ENCODE results near the gene KCNJ9.

KCNJ9 gene

GRCh38 chr1:160081261-160081936, at the start of gene KCNJ9:
Gene KCNJ9 (plus strand): TSS chr1:160081538. CDS start chr1:160084031, 2,493 bp downstream.
- TF ChIP-seq GATA3 (IDR thresholded peaks at IDR 0.05; ENCODE audit: low read depth, low read length) (no peak), GATA2 (IDR thresholded peaks at IDR 0.05; ENCODE audit: low read depth, low read length) (no peak; the same call in 1 of the 2 replicates)

DNA sequence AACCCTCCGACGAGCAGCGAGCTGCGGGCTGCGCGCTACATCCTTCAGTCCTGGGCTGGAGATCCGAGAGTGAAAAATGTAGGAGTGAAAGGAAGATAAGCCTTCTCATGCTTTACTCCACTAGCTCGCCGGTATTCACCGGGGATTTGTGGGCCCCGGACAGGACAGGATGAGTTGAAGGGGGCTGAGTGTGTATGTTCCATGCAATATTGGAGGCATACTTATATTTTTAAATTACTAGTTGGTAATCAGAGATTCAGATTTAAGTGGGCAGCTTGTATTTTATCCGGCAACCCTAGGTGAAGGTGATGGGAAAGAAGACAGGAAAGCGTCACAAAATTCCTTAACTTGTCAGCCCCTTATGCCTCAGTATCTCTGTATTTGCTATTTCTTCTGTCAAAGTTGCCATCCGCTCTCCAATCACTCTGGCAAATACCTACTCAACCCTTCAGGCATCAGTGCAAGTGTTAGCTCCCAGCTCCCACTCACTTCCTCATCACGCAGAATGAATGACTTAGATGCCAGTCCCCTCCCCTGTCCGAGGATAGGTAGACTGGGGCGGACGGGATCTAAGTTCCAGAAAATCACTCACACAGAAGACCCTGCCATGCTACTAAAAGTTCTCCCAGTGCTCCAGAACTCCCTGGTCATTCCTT, 49.0 kb upstream of the KCNJ9 start:
- TF ChIP-seq GATA2 (IDR thresholded peaks at IDR 0.05; ENCODE audit: low read depth, low read length) (no peak), GATA3 (IDR thresholded peaks at IDR 0.05; ENCODE audit: low read depth, low read length) (no peak)

DNA sequence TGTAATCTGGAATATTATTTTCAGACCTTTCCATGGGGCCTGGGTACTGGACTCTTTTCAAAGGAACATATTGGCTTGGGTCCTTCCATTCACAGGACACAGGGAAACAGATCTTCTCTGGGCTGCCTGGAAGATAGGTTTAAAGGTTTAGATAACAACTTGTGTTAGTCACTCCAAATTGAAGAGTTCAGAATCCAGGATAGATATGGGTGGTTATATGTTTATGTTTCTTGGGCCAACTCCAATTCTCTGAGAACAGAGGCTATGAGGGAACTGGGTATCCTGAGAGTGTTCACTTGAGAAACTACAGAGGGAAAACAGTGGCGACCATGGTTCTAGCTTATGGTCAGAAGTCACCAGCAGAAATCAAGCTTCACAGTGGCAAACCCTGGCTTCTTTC, 40.9 kb upstream of the KCNJ9 start:
- TF ChIP-seq GATA3 (IDR thresholded peaks at IDR 0.05; ENCODE audit: low read depth, low read length) (no peak), GATA2 (IDR thresholded peaks at IDR 0.05; ENCODE audit: low read depth, low read length) (no peak)

GRCh38 chr1:160043543-160043942, 37.8 kb upstream of the KCNJ9 start:
- TF ChIP-seq GATA2 (IDR thresholded peaks at IDR 0.05; ENCODE audit: low read depth, low read length) (no peak), GATA3 (IDR thresholded peaks at IDR 0.05; ENCODE audit: low read depth, low read length) (no peak)

GRCh38 chr1:160045653-160046052, 35.7 kb upstream of the KCNJ9 start:
- no peak for TF ChIP-seq GATA3 (IDR thresholded peaks at IDR 0.05; ENCODE audit: low read depth, low read length)
- no peak for TF ChIP-seq GATA2 (IDR thresholded peaks at IDR 0.05; ENCODE audit: low read depth, low read length)

- peak; percentile 80 for TF ChIP-seq GATA2 (IDR thresholded peaks at IDR 0.05; ENCODE audit: low read depth, low read length)
- no peak for TF ChIP-seq GATA3 (IDR thresholded peaks at IDR 0.05; ENCODE audit: low read depth, low read length)
These were observed 34.7 kb upstream of the KCNJ9 start for GRCh38 chr1:160046494-160047110.

GRCh38 chr1:160047111-160047991, 34.0 kb upstream of the KCNJ9 start:
- TF ChIP-seq GATA2 (IDR thresholded peaks at IDR 0.05; ENCODE audit: low read depth, low read length) (no peak), GATA3 (IDR thresholded peaks at IDR 0.05; ENCODE audit: low read depth, low read length) (no peak)

DNA sequence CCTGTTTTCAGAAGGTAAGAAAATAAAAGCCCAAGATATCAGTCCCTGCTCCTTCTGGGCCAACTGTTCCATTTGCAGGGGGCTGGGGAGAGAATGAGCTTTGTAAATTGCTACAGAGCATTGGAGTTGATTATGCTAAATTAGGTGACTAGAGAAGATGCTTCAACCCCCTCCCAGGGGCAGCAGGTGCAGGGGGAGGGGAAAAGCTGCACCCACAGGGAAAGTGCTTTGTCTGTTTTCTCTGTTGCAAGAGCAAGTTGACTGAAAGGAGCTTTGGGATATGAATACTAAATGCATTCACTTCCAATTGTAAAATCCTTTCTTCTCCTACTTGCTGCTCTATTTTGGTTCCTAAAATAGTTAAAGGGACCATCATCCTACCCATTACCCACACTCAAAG, 33.0 kb upstream of the KCNJ9 start:
- TF ChIP-seq GATA2 (IDR thresholded peaks at IDR 0.05; ENCODE audit: low read depth, low read length) = no peak
- TF ChIP-seq GATA3 (IDR thresholded peaks at IDR 0.05; ENCODE audit: low read depth, low read length) = no peak

DNA sequence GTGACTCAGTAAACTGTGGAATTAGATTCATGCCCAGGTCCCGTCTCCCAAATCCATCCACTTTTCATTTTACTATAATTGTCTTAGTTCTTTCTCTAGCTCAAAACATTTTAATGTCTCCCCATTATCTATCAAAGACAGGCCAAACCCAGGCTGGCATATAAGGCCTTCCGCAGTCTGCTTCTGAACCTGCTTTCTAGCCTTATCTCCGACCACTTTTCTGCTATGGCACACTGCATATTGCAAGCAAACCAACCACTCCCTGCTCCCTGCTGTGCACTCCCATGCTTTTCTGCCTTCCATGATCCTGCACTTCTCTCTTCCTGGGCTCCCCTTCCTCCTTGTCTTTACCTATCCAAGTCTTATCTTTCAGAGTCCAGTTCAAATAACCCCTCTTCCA, 32.2 kb upstream of the KCNJ9 start:
- TF ChIP-seq GATA2 (IDR thresholded peaks at IDR 0.05; ENCODE audit: low read depth, low read length) (no peak), GATA3 (IDR thresholded peaks at IDR 0.05; ENCODE audit: low read depth, low read length) (no peak)

GRCh38 chr1:160050619-160051018, 30.7 kb upstream of the KCNJ9 start:
- no peak for TF ChIP-seq GATA2 (IDR thresholded peaks at IDR 0.05; ENCODE audit: low read depth, low read length)
- no peak for TF ChIP-seq GATA3 (IDR thresholded peaks at IDR 0.05; ENCODE audit: low read depth, low read length)

- no peak for TF ChIP-seq GATA2 (IDR thresholded peaks at IDR 0.05; ENCODE audit: low read depth, low read length)
These were observed 28.4 kb upstream of the KCNJ9 start for GRCh38 chr1:160052936-160053335.

- TF ChIP-seq GATA2 (IDR thresholded peaks at IDR 0.05; ENCODE audit: low read depth, low read length) (no peak), GATA3 (IDR thresholded peaks at IDR 0.05; ENCODE audit: low read depth, low read length) (no peak)
These were observed 27.6 kb upstream of the KCNJ9 start for GRCh38 chr1:160053548-160054365.

DNA sequence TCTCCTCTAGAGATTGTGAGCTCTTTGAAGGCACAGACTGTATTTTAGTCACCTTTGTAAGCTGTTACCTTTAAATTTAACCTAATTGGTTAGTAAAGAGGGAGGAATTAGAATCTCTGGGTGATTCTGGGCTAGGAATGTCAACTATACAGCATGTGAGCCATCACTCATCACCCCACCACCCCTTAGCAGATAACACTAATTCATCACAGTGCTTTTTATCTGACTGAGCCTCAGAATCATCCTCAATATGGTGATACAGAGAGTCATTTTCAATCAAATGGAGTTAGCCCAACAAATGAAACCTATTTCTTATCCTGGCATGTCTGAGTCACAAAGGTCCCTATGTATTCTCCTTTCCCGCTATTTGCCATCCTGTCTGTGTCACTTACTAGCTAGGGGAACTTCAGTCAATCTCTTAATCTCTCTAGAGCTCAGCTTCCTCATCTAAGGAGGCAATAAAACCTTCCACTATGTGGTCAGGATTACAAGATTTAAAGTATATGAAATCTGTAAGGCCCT, 24.6 kb upstream of the KCNJ9 start:
- TF ChIP-seq GATA3 (IDR thresholded peaks at IDR 0.05; ENCODE audit: low read depth, low read length) (no peak), GATA2 (IDR thresholded peaks at IDR 0.05; ENCODE audit: low read depth, low read length) (no peak)

All from SH-SY5Y (cell line).